Activated CD8-positive, alpha-beta memory T cell treated with anti-CD3 and anti-CD28 coated beads, Interleukin-2, amount 50 U/mL, for 4 hours (primary cell): ENCODE data around the gene LMO1.

Experiments used
- DNase-seq: peaks from one replicate; pipeline ENCODE4 v3.0.0-alpha.2; 2020

LMO1 gene

GRCh38 chr11:8288166-8288772 lies 24.6 kb upstream of the LMO1 start:
- no peak for DNase-seq

DNA sequence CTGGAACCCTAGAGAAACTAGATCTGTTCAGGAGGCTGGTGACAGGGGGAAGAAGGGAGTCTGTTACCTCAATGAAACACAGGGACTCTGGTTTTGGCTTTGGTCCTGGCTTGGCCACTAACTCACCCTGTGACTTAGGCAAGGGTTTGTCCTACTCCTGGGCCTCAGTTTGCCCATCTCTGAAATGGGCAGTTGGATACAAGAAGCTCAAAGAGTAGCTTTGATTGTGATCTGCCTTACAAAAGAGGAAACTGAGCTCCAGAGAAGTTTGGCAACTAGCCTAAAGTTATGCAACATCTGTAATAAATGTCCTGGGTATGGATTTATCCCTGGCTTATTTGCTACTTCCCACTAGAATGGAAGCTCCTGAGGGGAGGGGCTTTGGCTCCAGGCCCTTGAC lies 24.0 kb upstream of the LMO1 start:
- DNase-seq, result no peak

DNA sequence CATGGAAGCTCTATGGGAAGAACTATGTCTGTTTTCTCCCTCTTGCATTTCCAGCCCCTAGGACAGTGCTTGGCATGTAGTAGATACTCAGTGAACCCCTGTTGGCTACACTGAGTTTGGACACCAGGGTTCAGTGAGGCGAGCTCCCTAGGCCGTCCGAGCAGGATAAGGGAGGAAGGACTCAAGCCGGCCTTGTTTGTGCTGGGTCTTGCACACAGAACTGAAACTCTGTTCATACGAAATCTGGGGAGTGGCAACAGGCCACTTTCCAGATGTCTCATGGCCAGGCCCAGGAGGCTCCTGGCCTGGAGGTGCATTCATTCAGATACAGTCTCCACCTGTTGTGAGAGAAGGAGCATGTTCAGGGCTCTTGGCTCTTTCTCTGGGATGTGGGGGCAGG lies 23.6 kb upstream of the LMO1 start:
- DNase-seq, result no peak

DNA sequence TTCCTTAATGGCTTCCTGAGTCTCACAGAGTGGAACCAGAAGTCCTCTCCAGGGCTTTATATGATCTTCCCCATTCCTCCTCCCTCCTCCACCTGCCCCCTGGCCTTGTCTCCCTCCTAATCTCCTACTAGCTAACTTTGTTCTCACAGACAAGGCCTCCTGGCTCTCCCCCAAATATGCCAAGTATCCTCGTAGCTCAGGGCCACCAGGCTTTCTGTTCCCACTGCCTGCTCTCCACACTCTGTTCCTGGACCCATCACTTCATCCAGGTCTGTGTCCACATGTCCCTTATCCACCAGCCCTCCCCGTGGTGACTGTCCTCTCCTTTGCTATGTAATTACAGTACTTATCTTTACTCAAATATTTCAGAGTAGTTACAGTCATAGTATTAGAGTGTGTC lies 23.2 kb upstream of the LMO1 start:
- DNase-seq, result no peak

DNA sequence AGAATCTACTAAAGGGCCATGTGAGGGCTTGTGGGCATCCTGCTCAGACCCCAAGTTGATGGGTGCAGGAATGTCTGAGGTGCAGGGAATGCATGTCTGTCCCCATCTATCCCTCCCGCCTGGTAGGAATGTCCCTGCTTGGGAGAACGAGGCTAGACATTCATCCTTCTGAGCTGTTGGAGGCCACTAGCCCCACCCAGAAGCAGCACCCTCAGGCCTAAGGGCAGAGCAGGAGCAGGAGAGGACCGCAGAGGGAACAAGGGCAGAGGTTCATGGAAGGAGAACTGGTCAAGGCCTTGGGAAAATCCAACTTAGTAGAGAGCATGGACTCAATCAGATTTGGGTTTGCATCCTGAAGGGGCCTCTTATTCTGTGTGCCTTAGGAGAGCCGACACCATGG lies 22.1 kb upstream of the LMO1 start:
- no peak for DNase-seq

GRCh38 chr11:8285228-8285627 lies 21.6 kb upstream of the LMO1 start:
- no peak for DNase-seq

DNA sequence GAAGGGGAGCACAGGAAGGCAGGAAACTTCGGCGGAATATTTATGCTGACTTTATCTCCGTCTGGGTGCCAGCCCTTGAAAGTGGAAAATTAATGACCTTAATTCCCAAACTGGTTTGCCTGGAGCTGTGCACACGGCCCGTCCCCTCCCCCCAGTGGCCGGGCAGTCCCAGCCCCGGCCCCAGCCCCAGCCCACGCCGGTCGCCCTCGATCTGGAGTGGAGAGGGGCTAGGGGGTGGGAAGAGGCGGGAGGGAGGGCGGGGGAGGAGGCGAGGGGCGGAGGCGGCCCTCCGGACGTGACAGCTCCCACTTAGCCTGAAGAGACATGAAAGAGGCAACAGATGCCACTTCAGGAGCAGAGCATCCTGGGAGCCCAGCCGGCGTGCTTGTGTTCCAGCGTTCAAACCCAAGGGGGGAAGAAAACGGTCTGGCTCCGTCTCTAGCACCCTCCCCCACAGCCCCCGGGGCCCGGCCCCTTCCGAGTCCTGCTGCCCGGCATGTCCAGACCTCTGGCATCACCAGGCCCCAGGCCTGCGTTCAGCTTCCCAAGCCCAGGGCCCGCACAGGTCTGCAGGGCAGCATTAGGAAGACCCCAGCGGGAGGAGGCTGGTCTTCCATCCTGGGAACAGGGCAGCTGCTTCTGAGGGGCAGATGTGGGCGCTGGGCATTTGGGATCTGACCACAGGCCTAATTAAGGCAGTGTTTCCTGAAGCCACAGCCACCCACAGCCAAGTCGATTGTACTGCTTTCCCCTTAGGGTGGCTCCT lies 20.0 kb upstream of the LMO1 start:
- no peak for DNase-seq

GRCh38 chr11:8283100-8283464 lies 19.4 kb upstream of the LMO1 start:
- DNase-seq, result no peak

- DNase-seq, result no peak
Measured at GRCh38 chr11:8282631-8283030, 19.0 kb upstream of the LMO1 start.

DNA sequence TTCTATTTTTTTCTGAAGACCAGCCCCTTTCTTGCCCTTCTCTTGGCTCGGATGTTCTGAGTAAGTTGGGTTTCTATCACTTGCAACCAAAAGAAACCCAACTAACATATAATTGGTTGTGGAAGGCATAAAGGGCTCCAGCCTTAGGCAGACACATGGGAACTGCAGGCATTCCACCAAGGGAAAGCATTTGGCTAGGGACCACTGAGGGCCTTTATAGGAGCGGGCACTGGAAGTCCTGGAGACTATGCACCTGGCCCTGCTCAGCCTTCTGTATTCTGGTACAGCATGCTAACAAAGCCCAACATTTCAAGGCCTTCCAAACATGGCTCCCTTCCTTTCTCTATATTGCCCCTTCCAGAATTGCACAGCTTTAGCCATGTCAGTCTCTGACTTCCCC lies 17.6 kb upstream of the LMO1 start:
- no peak for DNase-seq

DNA sequence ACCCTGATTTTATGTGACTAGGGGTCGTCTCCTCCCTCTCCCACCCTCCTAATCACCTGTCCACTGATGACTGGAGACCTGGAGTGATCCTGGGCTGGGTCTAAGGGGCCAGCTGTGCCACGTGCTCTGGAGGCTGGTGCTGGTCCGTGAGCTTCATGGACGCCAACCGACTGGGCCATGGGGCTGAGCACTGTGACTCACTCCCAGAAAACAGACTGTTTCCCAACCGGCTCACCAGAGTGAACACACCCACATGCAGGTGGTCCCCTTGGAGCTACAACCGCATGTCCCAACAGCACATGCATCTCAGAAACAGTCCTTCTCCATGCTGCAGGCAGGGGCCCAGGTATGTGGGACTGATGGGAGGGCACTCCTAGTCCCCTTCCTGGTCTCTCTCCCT lies 14.0 kb upstream of the LMO1 start:
- no peak for DNase-seq

- DNase-seq, result no peak
Measured at GRCh38 chr11:8276528-8276927, 12.8 kb upstream of the LMO1 start.

- no peak for DNase-seq
Measured at GRCh38 chr11:8273287-8273686, 9.6 kb upstream of the LMO1 start.

DNA sequence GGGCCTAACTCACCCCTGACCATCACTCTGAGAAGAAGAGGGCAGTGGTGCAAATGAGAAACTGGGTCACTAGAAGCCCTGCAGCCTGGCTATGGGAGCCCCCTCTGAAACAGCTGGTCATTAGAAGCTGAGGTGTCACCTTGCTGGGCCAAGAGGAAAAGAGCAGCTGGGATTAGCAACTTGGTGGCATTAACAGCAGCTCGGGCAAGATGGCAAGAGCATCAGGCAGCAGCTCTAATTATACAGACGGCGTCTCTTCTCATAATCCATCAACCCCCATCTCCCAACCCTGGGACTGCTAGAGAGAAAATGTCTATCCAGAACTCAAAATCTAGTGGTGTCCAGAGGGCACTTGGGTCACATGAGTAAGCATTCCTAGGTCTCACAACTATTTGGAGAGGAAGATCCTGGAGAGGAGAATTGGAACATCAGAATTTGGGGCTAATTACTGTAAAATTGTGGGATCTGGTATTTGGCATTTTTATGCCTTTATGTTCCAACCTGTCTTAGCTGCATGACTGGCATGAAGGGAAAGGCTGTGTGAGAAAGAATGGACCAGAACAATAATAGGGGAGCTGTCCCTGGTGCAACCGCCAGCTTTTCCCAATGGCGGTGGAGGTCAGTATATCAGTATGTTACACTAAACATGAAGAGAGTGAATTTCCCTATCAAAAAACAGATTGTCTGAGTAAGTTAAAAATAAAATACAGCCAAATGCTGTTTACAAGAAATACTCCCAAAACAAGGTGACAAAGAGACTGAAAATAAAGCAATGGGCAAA lies 7.6 kb upstream of the LMO1 start:
- no peak for DNase-seq

GRCh38 chr11:8269636-8270035 lies 6.0 kb upstream of the LMO1 start:
- DNase-seq, result no peak

DNA sequence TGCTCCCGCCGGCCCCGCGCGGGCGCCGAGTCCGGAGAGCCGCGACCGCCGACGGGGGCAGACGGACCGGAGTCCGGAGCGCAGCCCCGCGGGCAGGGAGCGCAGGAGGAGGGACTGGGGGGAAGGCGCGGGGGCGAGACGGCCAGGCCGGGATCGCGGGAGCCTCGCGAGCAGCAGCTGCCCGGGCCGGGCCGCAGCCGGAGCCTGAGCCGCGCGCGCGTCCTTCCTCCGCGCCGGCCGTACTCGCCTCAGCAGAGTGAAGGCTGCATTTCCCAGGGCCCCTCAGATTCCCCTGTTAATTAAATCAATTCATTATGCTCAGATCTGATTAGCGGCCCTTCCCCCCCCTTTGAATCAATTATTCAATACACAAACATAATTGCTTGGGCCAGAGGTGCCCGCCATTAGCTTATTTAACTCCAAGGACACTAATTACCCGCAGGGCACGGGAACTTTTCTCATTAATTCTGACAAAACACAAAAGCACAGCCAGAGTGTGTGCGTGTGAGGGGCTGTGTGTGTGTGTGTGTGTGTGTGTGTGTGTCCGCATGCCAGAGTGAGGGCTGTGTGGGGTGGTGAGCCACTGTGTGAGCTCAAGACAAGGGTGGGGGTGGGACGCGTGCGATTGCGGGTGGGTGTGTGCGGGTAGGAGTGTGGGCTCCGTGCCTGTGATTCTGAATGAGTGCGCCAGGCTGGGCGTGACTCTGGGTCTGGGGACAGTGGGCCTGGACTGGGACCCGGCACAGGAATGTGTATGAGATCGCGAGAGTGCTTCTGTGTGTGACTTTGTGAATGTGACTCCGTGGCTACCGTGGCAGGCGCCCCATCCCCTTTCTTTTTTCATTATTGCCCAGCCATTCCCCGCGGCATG lies 5.1 kb upstream of the LMO1 start:
- no peak for DNase-seq

GRCh38 chr11:8267831-8268529 lies 4.3 kb upstream of the LMO1 start:
- no peak for DNase-seq

DNA sequence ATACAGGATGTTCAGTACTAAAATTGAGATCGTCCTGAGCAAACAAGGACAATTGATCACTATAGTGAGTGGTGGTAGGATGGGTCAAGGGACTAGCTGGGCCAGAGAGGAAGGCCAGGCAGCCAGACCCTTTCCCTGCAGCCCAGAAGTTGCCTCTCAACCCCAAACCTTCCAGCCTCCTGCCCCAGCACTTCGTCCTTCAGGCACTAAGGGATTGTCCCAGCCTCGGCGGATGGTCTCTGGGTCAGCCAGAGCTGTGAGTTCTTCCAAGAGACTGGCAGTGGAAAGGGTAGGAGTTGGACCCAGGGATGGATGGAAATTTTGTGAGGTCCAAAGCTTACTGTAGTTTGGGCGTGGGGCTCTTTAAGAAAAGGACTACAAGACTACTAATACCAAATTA lies 3.6 kb upstream of the LMO1 start:
- no peak for DNase-seq

- no peak for DNase-seq
Measured at GRCh38 chr11:8266246-8267241, 2.9 kb upstream of the LMO1 start.

GRCh38 chr11:8265681-8266241 lies 2.1 kb upstream of the LMO1 start:
- no peak for DNase-seq
